NCI-H2227 treated with DMSO at 0.1 percent for 48 hours (cell line): Measurements from ENCODE around the gene SAMD13.
A peak's percentile ranks its signal among the peaks of the same experiment; 100 is the strongest.

Source experiments
- DNase-seq: peaks from one replicate; lab custom pipeline; 2025; lab: John Stamatoyannopoulos, UW

The SAMD13 gene

DNA sequence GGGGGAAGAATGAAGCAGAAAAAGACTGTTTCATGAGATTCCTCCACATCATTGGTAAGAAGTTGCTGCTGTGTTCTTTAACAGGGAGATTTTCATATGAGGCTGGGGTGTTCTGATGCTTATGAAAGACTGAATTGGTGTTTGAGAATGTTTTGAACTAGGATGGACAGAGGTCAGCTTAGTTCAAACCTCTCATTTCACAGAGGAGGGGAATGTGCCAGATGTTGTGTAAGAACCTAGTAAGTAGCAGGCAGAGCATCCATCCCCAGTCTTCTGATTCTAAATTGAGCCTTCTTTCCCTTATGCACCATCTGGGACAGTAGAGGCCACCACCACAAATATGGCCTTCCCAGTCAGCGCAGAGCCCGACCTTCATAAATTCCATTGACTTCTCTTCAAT lies 43.7 kb downstream of the SAMD13 start:
- no peak for DNase-seq

DNA sequence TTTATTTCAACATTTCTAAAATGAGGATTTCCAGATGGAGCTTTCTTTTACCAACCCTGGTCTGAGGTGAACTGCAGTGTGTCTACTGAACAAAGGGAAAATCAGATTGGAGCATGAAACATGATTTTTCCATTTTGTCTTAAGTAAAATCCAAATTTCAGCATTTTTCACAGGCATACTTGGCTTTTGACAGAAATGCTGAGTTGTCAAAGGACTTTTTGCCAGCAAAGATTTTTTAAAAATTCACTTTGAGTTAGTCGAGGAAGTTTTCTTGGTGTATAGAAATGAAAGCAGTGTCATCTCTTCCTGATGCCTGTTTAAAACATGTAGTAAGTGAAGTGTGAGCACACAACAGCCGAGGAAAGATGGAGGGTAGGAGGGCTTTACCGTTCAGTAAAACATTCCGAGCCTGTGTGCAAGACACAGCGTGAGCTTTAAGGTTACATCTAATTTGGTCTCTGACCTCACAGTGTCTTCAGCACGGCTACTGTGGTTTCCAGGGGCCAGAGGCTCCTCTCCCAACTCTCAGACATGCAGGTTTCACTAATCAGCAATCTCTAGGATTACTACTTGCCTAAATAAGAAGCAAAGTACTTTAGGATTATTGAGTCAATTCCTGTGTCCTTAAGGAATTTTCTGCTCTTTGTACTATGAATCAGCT lies 45.9 kb downstream of the SAMD13 start:
- peak; percentile 51 for DNase-seq

DNA sequence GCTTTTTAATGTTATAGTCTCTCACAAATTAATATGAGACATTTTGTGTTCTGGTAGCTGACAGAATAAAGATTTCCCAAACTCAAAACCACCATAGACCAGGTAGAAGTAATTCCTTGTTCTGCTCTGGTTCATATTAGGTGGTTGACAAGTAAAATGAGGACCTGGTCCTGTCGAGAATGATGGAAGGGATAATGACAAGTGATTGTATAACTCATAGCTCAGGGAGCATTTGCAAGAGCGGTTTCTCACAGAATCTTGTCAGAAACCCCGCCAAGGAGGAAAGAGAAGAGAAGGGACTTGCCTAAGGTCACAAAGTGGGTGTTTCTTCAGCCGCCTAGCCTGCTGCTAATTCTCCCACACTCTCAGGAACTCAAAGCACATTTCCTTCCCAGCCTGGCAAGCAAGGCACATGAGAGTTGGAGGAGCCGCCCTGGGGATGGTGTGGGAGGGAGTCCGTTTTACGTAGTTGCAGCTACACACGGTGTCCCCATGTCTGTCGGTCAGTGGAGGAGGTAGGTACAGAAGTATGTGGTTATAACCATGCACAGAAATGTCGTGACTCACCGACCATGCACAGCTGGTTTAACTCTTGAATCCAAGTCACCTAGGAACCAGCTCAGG lies 46.5 kb downstream of the SAMD13 start:
- peak; percentile 62 for DNase-seq

DNA sequence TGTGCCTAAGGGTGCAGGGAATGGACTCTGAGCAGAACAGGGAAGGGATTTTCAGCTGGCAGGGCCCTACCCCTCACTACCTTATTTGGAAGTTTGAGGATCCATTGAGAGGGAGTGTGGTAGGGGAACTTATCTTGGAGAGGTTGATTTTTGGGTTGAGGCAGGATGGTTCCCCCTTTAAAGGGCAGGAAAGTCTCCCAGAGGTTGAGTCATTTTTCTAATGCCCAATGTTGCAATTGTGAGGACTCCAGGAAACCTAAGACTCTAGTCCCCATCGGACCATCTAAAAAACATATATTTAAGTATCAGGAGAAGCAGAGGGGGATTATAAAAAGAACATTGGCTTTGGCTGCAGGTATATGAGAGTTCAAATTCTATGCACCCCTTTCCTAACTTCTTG lies 47.3 kb downstream of the SAMD13 start:
- no peak for DNase-seq

DNA sequence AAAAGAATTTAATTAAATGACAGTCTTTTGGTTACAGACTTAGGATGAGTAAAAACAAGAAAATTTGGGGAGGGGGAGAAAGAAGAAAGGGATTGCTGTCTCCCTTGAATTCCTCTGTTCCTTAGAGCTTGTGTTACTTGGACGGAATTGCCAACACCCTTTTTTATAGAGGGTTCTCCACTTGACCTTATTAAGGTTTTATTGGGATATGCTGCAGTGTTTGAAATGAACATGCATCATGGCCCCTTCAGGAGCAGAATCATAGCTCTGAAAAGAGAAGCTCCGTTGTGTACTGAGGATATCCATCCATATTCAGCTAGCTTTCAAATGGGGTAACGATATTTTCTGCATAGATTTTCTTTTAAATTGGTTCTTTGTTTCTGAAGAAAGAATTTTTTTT lies 48.6 kb downstream of the SAMD13 start:
- no peak for DNase-seq

DNA sequence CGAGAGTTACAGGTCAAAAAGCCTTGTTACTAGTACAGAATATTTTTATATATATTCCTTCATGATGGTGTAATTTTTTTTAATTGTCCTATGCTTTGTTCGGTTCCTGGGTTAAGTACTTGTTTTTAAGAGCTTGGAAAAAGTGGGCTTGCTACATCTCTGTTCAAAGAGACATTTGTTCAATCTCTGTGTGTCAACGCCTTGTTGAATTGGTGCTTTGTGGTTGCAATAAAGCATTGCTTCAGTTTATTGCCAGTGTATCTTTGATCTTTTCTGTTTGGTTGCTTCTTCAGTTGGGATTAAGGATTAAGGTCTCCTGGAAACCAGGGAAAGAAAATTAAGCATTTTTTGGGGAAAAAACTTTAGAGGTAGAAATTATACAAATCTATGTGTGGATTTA lies 49.0 kb downstream of the SAMD13 start:
- DNase-seq: no peak

DNA sequence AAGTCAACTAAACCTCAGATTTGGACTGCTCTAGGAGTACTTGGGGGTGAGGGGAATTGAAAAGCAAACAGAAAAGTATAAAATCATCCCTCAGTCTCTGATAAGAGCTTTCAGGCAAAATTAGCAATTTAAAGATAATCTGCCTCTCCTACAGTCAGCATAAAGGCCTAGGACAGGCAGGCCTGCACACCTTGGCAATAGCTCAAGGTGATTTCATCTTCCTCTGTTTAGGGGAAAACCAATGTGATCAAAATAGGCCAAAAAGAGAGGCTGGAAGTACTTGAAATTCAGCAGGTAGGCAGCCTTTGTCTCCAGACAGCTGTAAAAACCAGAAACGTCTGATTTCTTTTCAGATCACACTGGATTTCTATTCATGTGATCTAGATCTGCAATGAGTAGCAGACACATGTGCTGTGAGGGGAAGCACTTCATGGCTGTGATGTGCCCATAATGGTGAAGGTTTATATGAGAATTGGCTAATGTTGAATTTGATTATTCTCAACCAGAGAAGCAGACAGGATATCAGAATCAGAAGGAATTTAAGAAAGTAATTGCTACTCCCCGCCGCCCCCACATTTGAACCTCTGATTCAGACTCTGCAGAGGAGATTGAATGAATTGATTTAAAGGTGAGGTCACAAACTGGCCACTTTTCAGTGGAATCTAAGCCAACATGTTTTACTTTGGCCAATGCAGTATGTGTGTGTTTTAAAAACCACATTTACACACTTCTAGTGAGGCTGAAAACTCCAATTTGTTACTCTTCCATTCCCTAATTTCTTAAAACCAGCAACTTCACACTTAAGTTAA lies 51.0 kb downstream of the SAMD13 start:
- no peak for DNase-seq

DNA sequence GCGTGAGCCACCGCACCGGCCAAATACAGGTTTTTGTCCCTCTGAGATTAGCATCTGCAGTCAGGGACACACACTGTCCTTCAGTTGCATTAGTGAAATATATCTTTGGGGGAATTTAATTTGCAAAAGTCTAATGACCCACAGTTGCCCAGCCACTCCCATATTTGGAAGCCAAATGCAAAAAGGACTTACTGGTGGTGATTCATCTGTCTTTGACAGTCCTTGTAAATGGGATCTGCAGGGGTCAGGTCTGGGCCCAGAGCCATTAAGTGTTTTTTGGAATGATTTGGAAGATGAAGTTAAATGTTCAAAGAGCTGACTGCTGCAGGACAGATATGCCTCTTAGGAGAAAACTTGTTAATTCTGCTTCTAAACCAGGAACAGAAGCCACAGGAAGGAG lies 52.2 kb downstream of the SAMD13 start:
- no peak for DNase-seq

DNA sequence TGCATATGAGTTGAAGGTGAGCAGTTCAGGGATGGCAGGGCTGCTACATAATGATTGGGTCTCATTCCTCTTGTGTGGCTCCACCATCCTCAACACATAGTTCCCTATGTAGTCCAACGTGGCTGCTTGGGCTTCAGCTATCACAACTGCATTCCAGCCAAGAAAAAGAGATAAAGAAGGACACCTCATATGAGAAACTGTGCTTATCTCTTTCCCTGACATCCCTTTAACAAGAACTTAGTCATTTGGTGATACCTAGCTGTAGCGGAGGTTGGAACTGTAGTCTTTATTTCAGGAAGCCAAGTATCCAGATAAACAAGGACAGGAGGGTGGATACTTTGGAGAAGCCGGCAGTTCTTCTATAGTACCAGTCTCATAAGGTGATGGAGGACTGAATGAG lies 54.0 kb downstream of the SAMD13 start:
- no peak for DNase-seq

- no peak for DNase-seq
Measured at GRCh38 chr1:84356881-84357280, 55.4 kb downstream of the SAMD13 start.

- no peak for DNase-seq
Measured at GRCh38 chr1:84358695-84359094, 57.2 kb downstream of the SAMD13 start.

GRCh38 chr1:84360316-84360715 lies 58.8 kb downstream of the SAMD13 start:
- no peak for DNase-seq

DNA sequence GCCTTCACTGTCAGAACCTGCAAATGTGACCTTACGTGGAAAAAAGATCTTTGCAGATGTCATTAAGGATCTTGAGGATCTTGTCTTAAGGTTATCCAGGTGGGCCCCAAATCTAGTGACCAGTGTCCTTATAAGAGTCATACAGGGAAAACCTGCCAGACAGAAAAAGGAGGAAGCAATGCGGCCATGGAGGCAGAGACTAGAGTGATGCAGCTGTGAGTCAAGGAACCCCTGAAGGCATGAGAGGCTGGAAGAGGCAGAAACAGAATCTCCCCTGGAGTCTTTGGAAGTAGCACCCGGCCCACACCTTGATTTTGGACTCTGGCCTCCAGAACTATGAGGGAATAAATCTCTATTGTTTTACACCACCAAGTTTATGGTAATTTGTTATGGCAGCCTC lies 60.3 kb downstream of the SAMD13 start:
- no peak for DNase-seq

- DNase-seq: no peak
Measured at GRCh38 chr1:84363019-84363418, 61.5 kb downstream of the SAMD13 start.

DNA sequence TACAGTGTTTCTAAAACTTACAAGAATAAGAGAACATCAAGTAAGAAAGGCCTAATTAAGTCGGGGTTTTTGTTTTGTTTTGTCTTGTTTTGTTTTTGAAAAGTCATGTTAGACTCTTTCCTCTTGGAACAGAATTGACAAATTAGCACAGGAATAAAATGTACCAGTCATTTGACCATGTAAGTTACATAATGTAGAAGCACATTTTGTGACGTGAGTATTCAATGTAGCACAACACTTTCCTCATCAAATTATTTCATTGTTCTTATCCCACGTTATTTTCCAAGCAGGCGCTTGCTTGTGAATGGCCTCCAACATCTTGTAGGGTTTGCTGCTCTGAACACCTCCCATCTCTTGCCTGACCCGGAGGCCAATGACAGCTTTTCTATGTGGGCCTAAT lies 62.1 kb downstream of the SAMD13 start:
- DNase-seq: no peak

- no peak for DNase-seq
Measured at GRCh38 chr1:84365225-84366221, 64.0 kb downstream of the SAMD13 start.

- DNase-seq: no peak
Measured at GRCh38 chr1:84366786-84367185, 65.3 kb downstream of the SAMD13 start.

DNA sequence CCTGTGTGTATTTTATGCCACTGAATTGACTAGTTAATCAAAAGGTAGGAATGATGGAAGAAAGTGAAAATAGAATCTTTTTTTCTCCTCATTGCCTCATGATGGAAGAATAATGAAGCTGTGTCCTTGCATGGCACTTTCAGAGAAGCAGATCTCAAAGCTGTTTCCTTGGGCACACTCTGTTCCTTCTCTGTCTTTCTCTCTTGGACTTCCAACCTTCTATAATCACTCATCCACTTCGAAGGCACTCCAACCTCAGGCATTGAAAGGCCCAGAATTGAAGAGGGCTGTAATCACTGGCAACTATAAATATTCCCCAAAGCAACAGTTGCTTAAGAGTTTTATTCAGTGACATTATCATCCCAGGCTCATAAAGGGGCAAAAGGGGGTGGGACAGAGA lies 65.7 kb downstream of the SAMD13 start:
- peak; percentile 33 for DNase-seq

GRCh38 chr1:84368441-84368840 lies 66.9 kb downstream of the SAMD13 start:
- DNase-seq: no peak

GRCh38 chr1:84370266-84370665 lies 68.8 kb downstream of the SAMD13 start:
- DNase-seq: no peak

DNA sequence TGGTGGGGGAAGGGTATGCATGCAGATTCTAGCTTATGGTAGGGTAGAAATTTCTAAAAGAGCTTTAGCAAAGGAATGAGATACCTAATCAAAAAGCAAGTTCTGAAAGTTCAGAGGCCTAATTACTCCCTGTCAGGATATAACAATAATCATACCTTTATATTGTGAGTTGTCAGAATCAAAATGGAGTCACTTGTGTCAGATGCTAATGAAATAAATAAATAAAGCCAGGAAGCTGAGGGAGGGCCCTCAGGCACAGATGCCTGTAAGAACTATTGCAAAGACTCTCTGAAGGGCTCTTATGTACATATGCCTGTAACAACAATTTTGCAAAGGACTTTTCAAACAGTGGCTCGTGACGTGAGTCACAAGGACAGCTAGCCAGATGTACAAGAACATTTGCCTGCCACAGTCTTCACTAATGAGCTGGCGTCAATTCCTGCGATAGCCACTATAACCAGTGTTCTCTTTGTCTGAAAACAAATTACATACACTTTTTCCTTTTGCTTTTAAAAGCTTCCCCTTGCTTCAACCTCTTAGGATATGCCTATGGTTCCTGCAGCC lies 69.4 kb downstream of the SAMD13 start:
- DNase-seq: no peak
